ENCODE data around the gene RGS7. TPM values are rescaled to one million over a fixed set of nuclear protein-coding genes. Genes with fewer than 3 reads are reported as not detected.
"Not testable (repeated sequence)": the region's sequence is repeated elsewhere in the genome, so short reads cannot be mapped to it uniquely, and the experiment has no call there.

The RGS7 gene
- polyA plus RNA-seq, 4 donors = 5.5 to 31.0 (median 6.9) TPM

- DNase-seq (ENCODE audit: low read depth in 4 of 4, low spot score in 3 of 4) = no peak
These were observed 261.2 kb downstream of the RGS7 start for GRCh38 chr1:241095847-241096246.

GRCh38 chr1:241090798-241091197 is 266.2 kb downstream of the RGS7 start:
- DNase-seq (ENCODE audit: low read depth in 4 of 4, low spot score in 3 of 4) = no peak

- DNase-seq (ENCODE audit: low read depth in 4 of 4, low spot score in 3 of 4) = not testable (repeated sequence)
These were observed 267.9 kb downstream of the RGS7 start for GRCh38 chr1:241089066-241089465.

DNA sequence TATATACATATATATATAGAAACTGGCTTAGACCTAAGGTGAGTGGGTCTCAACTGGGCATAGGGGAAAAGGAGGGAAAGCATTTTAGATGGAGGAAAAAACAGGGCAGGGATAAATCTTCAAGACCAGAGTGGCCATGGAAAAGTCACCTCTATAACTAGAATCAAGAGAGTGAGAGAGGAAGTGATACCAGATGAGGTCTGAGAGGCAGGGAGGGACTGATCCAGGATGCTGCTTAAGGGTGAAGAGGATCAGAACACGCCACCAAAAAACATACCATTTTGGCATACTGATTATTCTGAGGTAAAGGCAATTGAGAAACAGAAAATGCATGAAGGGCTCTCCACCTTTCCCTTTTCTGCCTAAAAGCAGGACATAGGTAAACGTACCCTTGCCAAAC is 268.9 kb downstream of the RGS7 start:
- DNase-seq (ENCODE audit: low read depth in 4 of 4, low spot score in 3 of 4) = not testable (repeated sequence)

- no peak for DNase-seq (ENCODE audit: low read depth in 4 of 4, low spot score in 3 of 4)
These were observed 270.3 kb downstream of the RGS7 start for GRCh38 chr1:241086686-241087085.

GRCh38 chr1:241083285-241083684 is 273.7 kb downstream of the RGS7 start:
- DNase-seq (ENCODE audit: low read depth in 4 of 4, low spot score in 3 of 4) = no peak

- DNase-seq (ENCODE audit: low read depth in 4 of 4, low spot score in 3 of 4) = no peak
These were observed 275.5 kb downstream of the RGS7 start for GRCh38 chr1:241081473-241081872.

DNA sequence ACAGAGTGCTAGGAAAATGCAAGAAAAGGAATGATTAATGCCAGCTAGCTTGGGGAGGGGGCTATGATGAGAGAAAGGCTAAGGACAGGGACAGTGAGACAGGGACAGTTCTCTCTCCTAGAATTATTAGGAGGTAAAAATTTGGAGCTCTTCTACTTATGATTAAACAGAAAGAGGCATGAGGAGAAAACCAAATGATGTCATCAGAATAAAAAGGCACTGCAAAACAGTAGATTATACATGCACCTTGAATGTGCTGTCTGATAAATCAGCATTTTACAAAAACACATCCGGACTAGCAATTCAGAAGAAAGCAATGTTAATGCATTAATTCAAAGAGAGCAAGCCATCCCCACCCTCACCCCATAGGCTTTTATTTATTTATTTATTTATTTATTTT is 277.5 kb downstream of the RGS7 start:
- no peak for DNase-seq (ENCODE audit: low read depth in 4 of 4, low spot score in 3 of 4)

GRCh38 chr1:241079047-241079446 is 278.0 kb downstream of the RGS7 start:
- DNase-seq (ENCODE audit: low read depth in 4 of 4, low spot score in 3 of 4) = no peak

DNA sequence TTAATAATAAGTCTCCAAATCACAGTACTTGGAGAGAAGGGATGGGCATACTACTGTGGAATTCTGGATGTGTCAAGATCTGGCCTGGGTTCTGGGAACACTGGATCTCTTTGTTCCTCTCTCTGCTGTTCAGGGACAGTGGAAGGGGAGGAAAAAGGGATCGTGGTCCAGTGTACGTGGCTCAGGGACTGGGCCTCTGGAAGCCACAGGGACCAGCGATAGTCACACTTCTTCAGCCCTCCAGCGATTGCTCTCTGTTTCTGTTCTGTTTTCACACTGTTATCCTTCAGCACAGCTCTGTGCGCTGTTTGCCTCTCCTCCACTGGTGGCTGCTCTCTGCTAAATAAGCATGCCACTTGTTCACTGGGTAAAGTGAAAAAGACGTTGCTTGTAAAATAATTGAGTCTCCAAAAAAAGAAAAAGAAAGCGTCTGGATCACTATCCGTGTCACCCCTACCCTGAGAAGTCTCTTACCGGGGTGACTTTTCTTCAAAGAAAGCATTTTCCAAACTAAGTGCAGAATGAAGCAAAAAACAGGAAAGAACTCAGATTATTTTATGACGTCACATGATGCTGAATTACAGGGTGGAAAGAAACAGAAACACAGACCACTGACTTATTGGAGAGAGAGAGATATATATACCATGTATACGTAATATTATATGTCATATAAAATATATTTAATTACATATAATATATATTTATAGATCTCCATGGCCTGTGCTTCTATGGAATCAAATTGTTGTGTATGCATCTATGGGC is 279.4 kb downstream of the RGS7 start:
- no peak for DNase-seq (ENCODE audit: low read depth in 4 of 4, low spot score in 3 of 4)

DNA sequence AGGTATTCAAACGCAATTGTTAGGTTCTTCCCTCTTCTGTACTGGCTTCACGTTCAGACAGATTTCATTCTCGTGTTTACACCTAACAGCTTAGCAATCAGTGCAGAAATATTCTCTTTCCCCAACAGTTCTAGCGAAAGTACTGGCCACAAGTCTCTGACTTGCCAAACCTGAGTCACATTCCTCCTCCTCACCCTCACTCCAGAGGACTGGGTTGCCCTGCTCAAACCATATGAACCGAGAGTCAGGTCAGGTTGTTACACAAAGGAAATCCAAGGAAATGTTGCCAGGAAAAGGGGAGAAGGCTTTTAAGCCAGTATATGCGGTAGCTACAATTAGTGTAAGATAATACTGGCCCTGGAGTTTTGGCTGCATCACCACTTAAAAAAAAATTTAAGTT is 282.5 kb downstream of the RGS7 start:
- DNase-seq (ENCODE audit: low read depth in 4 of 4, low spot score in 3 of 4) = no peak

DNA sequence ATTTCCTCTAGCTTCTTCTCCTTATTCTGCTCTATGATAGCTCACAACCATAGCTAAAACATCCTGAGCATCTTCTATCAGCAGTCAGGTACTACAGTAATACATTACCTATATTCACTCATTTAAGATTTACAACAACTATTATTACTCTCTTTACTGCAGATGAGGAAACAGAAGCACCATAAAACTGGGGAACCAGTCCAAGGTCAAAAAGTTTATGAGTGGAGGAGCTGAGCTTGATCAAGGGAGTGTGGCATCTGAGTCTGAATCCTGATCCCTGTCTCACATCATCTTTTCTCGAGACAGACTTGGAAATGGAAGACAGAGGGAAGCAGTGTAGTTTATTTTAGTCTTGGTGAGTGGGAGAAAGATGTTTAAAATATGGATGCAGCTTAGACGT is 288.6 kb downstream of the RGS7 start:
- DNase-seq (ENCODE audit: low read depth in 4 of 4, low spot score in 3 of 4) = no peak

DNA sequence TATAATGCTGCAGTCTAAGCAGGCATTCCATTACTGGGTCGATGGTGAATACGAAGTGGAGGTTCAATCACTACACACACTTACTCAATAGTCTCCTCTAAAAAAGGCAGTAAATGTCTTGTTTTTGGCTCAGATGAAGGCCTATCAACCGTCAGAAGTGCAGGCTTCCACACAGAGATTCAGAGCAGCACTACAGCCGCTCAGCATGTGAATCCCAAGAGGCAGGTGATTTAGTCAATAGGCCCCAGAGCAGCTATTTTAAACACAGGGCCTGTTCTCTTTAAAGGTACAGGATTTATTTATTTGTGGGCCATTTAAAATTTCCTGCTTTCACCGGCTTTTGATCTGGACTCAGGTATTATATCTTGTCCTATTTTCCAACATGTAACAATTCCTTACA is 293.7 kb downstream of the RGS7 start:
- no peak for DNase-seq (ENCODE audit: low read depth in 4 of 4, low spot score in 3 of 4)

DNA sequence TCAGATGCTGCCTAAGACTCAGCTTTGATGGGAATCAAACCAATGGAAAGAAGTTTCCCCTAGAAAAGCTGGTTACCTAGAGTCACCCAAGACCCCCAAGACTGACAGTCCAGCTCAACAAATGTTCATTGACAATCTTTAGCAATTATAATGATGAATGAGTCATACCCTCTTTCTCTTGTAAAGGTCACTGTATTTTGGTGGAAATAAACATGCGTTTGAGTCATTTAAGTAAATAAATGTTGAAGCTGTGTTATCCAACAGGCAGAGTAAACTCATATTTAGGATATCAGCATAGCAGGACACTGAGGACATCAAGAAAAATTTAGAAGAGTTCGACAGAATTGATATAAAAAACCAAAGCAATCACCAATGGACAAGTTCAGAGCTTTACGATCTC is 295.9 kb downstream of the RGS7 start:
- DNase-seq (ENCODE audit: low read depth in 4 of 4, low spot score in 3 of 4) = no peak

- DNase-seq (ENCODE audit: low read depth in 4 of 4, low spot score in 3 of 4) = no peak
These were observed 308.4 kb downstream of the RGS7 start for GRCh38 chr1:241048622-241049021.

- no peak for DNase-seq (ENCODE audit: low read depth in 4 of 4, low spot score in 3 of 4)
These were observed 311.3 kb downstream of the RGS7 start for GRCh38 chr1:241045659-241046058.

- no peak for DNase-seq (ENCODE audit: low read depth in 4 of 4, low spot score in 3 of 4)
These were observed 322.6 kb downstream of the RGS7 start for GRCh38 chr1:241034203-241034936.

DNA sequence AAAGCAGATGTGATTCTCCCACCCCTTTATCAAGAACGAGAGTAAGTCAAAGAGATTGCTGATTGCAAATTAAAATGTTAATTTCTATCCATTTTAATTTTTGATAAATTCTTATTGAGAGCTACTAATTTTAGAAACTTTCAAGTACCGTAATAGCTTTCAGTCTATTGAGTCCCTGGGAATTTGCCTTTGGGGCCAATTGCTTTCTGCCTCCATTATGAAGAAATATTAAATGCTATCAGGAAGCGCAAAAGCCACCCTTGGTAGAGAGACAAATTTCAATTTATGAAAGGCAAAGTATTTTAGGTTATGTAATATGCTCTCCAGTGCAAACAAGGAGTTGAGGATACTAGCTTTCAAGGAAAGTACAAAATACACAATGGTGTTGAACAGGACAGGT is 332.2 kb downstream of the RGS7 start:
- DNase-seq (ENCODE audit: low read depth in 4 of 4, low spot score in 3 of 4) = no peak

GRCh38 chr1:241022366-241022765 is 334.6 kb downstream of the RGS7 start:
- DNase-seq (ENCODE audit: low read depth in 4 of 4, low spot score in 3 of 4) = no peak

GRCh38 chr1:241020851-241021697 is 335.9 kb downstream of the RGS7 start:
- DNase-seq (ENCODE audit: low read depth in 4 of 4, low spot score in 3 of 4) = no peak

DNA sequence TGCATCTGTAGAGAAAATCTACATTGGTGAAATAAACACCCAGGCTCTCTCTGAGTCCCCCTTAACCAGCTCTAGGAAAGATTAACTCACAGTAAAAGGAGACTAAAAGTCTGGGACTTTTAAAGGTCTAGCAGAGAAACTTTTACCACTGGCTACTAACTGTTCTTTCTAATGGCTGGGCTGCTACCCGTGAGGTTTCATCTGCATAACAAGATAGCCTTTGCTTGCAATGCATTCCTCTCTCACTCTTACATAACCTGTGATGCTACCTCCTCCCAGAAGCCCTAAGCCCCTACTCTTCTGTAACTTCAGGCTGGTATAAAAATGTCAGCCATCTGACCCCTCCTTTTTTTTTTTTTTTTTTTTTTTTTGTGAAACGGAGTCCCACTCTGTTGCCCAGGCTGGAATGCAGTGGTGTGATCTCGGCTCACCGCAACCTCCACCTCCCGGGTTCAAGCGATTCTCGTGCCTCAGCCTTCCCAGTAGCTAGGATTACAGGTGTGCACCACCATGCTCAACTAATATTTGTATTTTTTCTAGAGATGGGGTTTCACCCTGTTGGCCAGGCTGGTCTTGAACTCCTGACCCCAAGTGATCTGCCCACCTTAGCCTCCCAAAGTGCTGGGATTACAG is 344.2 kb downstream of the RGS7 start:
- DNase-seq (ENCODE audit: low read depth in 4 of 4, low spot score in 3 of 4) = no peak
